ENCODE measurements around the gene GABRE. TPM values are rescaled to one million over a fixed set of nuclear protein-coding genes. Genes with fewer than 3 reads are reported as not detected.

Gene GABRE
- total RNA-seq, 4 donors from 2014 or later = 38.4 to 149 (median 77.1) TPM

DNA sequence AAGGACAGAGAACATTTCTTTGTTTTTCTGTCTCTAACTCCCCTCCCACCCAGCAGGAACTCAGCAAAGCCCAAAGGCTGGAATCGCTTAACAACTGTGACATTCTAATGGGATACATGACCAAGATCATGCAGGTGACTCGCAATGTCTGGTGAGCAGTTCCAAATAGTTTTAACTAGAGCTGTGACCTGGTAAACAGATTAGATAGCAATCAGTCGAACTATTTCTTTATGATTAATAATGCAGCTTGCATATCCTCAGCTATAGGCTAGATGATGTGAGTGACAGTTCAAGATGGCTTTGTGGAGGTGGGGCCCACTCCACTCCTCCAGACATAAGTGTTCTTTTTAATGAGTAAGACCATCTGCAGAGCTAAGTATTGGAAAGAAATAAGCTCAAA lies 20.0 kb upstream of the GABRE start:
- WGBS, 2 donors = 59% methylated on average over 3 of the region's 3 CpGs; no CpG with 5 or more reads in 1 of the 2 donors
- no peaks in the 10 kb centered on the region for H3K27me3 ChIP-seq
- H3K9me3 ChIP-seq = no peaks in the 10 kb centered on the region
- H3K27ac ChIP-seq = no peak overlapping the region
- H3K36me3 ChIP-seq = no peaks in the 10 kb centered on the region
- no peaks in the 10 kb centered on the region for H3K4me1 ChIP-seq
- intact Hi-C loops (cut with DNase I) = no loop called here
- TF ChIP-seq POLR2A (IDR thresholded peaks at IDR 0.05) = no peak
- no peak for TF ChIP-seq CTCF (IDR thresholded peaks at IDR 0.05)
- H3K4me3 ChIP-seq = no peak overlapping the region
- no peak for DNase-seq

DNA sequence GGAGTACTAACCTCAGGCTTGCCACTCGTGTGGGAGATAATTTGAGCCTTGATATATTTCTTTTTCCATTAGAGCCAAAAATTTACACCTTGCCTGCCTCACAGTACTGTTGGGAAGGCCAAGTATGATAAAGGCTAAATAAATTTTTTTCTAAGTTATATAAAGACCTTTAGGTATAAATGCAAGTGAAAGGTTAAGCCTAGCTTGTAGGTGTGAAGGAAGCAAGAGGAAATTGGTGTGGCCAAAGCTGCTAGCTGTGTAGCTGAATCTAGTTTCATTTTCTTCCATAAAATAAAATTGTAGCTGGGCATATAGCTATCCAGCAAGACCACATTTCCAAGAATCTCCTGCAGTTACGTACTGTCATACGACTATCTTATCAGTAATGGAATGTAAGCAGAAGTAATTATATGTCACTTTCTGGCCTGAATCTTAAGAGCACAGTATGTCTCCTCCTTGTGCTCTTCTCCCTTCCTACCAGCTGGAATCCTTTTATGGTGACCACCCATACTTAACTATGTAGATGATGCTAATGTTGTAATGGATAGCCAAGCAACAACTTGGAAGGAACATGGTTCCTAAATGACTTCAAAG lies 14.3 kb upstream of the GABRE start:
- H3K9me3 ChIP-seq = no peaks in the 10 kb centered on the region
- TF ChIP-seq CTCF (IDR thresholded peaks at IDR 0.05) (no peak), POLR2A (IDR thresholded peaks at IDR 0.05) (no peak)
- no peak overlapping the region for H3K27ac ChIP-seq
- peaks cover 0 to 25% (median 0%) of the 10 kb centered on the region in 3 donors for H3K4me1 ChIP-seq
- intact Hi-C loops (cut with DNase I) = no loop called here
- H3K27me3 ChIP-seq = no peaks in the 10 kb centered on the region
- H3K36me3 ChIP-seq = no peaks in the 10 kb centered on the region
- WGBS, 2 donors = 62 to 84% methylated on average over 3 of the region's 3 CpGs
- DNase-seq = no peak
- no peak overlapping the region for H3K4me3 ChIP-seq

DNA sequence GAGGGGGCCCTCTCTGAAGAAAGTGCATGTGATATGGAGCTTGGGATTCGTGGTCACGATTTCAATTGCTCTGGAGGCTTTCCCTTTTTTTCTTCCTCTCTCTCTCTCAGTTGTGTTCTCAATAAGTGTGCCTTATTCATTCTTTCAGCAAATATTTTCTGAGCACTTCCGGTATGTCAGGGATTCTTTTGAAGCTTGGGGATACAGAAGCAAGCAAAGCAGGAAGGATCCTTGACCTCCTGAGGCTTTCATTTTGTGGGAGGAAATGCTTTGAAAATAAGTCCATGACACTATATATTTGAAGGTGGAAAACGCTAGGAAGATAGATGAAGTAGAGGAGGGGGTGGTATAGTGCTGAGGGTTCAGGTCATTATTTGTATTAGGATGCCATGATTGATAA lies 12.6 kb upstream of the GABRE start:
- no peak overlapping the region for H3K4me3 ChIP-seq
- WGBS, 2 donors = 76 to 87% methylated on average over 3 to 4 of the region's 4 CpGs
- H3K27me3 ChIP-seq = no peaks in the 10 kb centered on the region
- no peak for DNase-seq
- no peaks in the 10 kb centered on the region for H3K9me3 ChIP-seq
- intact Hi-C loops (cut with DNase I) = no loop called here
- peaks cover 0 to 41% (median 0%) of the 10 kb centered on the region in 3 donors for H3K4me1 ChIP-seq
- H3K36me3 ChIP-seq = no peaks in the 10 kb centered on the region
- TF ChIP-seq POLR2A (IDR thresholded peaks at IDR 0.05) (no peak), CTCF (IDR thresholded peaks at IDR 0.05) (no peak)
- H3K27ac ChIP-seq = no peak overlapping the region

- 15% methylated on average over 2 of the region's 3 CpGs for WGBS, 2 donors
- Histone ChIP-seq H3K4me3 (no peak overlapping the region), H3K4me1 (peaks cover 0 to 52% (median 0%) of the 10 kb centered on the region in 3 donors), H3K9me3 (no peaks in the 10 kb centered on the region), H3K27me3 (no peaks in the 10 kb centered on the region), H3K36me3 (no peaks in the 10 kb centered on the region), H3K27ac (peak overlapping the region; percentile 69 to 83 (median 73))
- intact Hi-C loops (cut with DNase I) = no loop called here
- TF ChIP-seq CTCF (IDR thresholded peaks at IDR 0.05) (no peak), POLR2A (IDR thresholded peaks at IDR 0.05) (no peak)
- DNase-seq = no peak
These were observed 11.5 kb upstream of the GABRE start for GRCh38 chrX:151985955-151986354.

DNA sequence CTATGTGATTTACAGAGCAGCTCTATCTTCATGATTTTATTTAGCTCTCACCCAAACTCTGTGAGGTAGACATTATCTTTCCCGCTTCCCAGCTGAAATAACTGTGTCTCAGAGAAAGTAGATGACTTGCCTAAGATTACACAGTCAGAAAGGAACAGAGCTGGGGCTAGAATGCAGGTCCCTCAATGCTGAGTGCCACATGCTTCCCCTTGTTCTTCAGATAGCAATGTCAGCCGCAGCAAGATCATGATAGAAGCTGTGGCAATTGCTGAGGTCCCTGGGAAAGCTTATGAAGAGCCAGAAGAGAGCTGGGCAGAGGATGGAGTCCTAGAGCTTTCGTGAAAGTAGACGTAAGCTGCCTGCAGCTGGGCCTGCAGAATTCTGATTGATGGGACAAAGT lies 11.1 kb upstream of the GABRE start:
- TF ChIP-seq CTCF (IDR thresholded peaks at IDR 0.05) = no peak
- TF ChIP-seq POLR2A (IDR thresholded peaks at IDR 0.05) = no peak
- Histone ChIP-seq H3K4me1 (peaks cover 0 to 56% (median 0%) of the 10 kb centered on the region in 3 donors), H3K27me3 (no peaks in the 10 kb centered on the region), H3K9me3 (no peaks in the 10 kb centered on the region), H3K27ac (peak overlapping the region; percentile 69 to 83 (median 73)), H3K4me3 (no peak overlapping the region), H3K36me3 (no peaks in the 10 kb centered on the region)
- WGBS, 2 donors = 64 to 100% methylated on average over 1 to 4 of the region's 4 CpGs
- intact Hi-C loops (cut with DNase I) = no loop called here
- no peak for DNase-seq
